A673 (cell line): Measurements from ENCODE around the gene ISG15. TPM values are rescaled to one million over a fixed set of nuclear protein-coding genes. Genes with fewer than 3 reads are reported as not detected.
A peak's percentile ranks its signal among the peaks of the same experiment; 100 is the strongest.

Experiments used
- BruUV-seq: library from RNA; stranded (reverse); fragments of 400-500 nt; replicated peaks from 2 replicates; lab custom pipeline; 2021; lab: Mats Ljungman, UMichigan
- CTCF ChIA-PET: fragments of 300-600 bp; sonication (Branson Sonifier 250); formaldehyde crosslinking; loops from one replicate; lab custom pipeline; 2022; ENCODE audit warnings: antibody characterized with exemption; lab: Charles Lee
- POLR2A ChIA-PET: fragments of 300-600 bp; sonication (Branson Sonifier 250); formaldehyde crosslinking; loops from one replicate; lab custom pipeline; 2022; ENCODE audit warnings: antibody characterized with exemption; ENCODE audit not compliant: low non-redundant PET; lab: Charles Lee
- DNase-seq: peaks from one replicate; pipeline ENCODE4 v3.0.0-alpha.2; 2015; ENCODE audit warnings: low spot score
- H3K27ac ChIP-seq: fragments of 200-600 bp; sonication (generic); 2 replicates; pipeline ENCODE4 v1.5.1; 2016; ENCODE audit warnings: mixed run types, low read depth, mild to moderate bottlenecking, mixed read lengths, antibody characterized with exemption, low read length; ENCODE audit not compliant: poor library complexity, severe bottlenecking
- H3K27me3 ChIP-seq: fragments of 200-600 bp; sonication (generic); replicated peaks from 2 replicates; pipeline ENCODE4 v1.6.1; 2017; ENCODE audit warnings: mixed run types, low read depth, mild to moderate bottlenecking, mixed read lengths, antibody characterized with exemption, low read length; ENCODE audit not compliant: insufficient read depth, poor library complexity
- H3K36me3 ChIP-seq: fragments of 200-600 bp; sonication (generic); 2 replicates; pipeline ENCODE4 v1.6.1; 2016; ENCODE audit warnings: mixed run types, mild to moderate bottlenecking, mixed read lengths, antibody characterized with exemption, low read length; ENCODE audit not compliant: insufficient read depth, poor library complexity, severe bottlenecking
- H3K4me1 ChIP-seq: fragments of 200-600 bp; sonication (generic); 2 replicates; pipeline ENCODE4 v1.6.1; 2017; ENCODE audit warnings: mixed run types, mild to moderate bottlenecking, mixed read lengths, antibody characterized with exemption, low read length; ENCODE audit not compliant: insufficient read depth, poor library complexity, severe bottlenecking
- H3K4me3 ChIP-seq: fragments of 200-600 bp; sonication (generic); 2 replicates; pipeline ENCODE4 v1.5.1; 2016; ENCODE audit warnings: low read depth, mixed run types, mild to moderate bottlenecking, mixed read lengths, low read length; ENCODE audit not compliant: poor library complexity, severe bottlenecking
- H3K9me3 ChIP-seq: fragments of 200-600 bp; sonication (generic); 2 replicates; pipeline ENCODE4 v1.6.1; 2016; ENCODE audit warnings: mixed run types, low read depth, mild to moderate bottlenecking, mixed read lengths, antibody characterized with exemption, low read length; ENCODE audit not compliant: poor library complexity, severe bottlenecking
- CTCF ChIP-seq: fragments of 300-800, 200-600 bp; sonication (generic); conservative IDR thresholded peaks from 2 replicates; pipeline ENCODE4 v1.5.1; 2017; ENCODE audit warnings: low read depth, mild to moderate bottlenecking, antibody characterized with exemption, low read length, moderate library complexity, mixed read lengths
- EZH2 ChIP-seq: fragments of 200-600 bp; sonication (generic); IDR thresholded peaks from 2 replicates; pipeline ENCODE4 v1.6.1; 2017; ENCODE audit warnings: borderline replicate concordance, low read depth, mild to moderate bottlenecking, mixed read lengths, antibody characterized with exemption, low read length; ENCODE audit not compliant: poor library complexity, severe bottlenecking
- intact Hi-C: fragments of 100-400 bp; cut with micrococcal nuclease; formaldehyde crosslinking; loops from one replicate; pipeline ENCODE4 v1.10.0; 2022; ENCODE audit not compliant: unreplicated experiment
- total RNA-seq: library from RNA; stranded (reverse); gene quantifications from 2 replicates; pipeline ENCODE4 v1.2.3, GENCODE V29; 2021

ISG15 gene
- total RNA-seq, 1 experiment from 2014 or later, result 45.3 TPM

- POLR2A ChIA-PET, result no interaction called here
- Histone ChIP-seq H3K4me1 (peaks cover 56% of the 10 kb centered on the region), H3K36me3 (no peaks in the 10 kb centered on the region), H3K27ac (peak overlapping the region; percentile 76), H3K27me3 (no peaks in the 10 kb centered on the region), H3K4me3 (peak overlapping the region; percentile 74), H3K9me3 (no peaks in the 10 kb centered on the region)
- intact Hi-C loops, result loop anchor here (10.0 kb wide), 1 partner anchor 284 kb away; the partner anchor contains the start of genes ACAP3 and PUSL1
- CTCF ChIA-PET, result no interaction called here
- DNase-seq, result peak; percentile 88
- TF ChIP-seq CTCF (no peak), EZH2 (no peak)
- BruUV-seq, result no TSS peak
Observed at GRCh38 chr1:1021010-1021919, 8.0 kb downstream of the ISG15 start.

GRCh38 chr1:1021920-1022259 is 8.6 kb downstream of the ISG15 start:
- Histone ChIP-seq H3K27me3 (no peaks in the 10 kb centered on the region), H3K4me3 (peak overlapping the region; percentile 74), H3K4me1 (peaks cover 62% of the 10 kb centered on the region), H3K9me3 (no peaks in the 10 kb centered on the region), H3K36me3 (no peaks in the 10 kb centered on the region), H3K27ac (no peak overlapping the region)
- CTCF ChIA-PET, result no interaction called here
- intact Hi-C loops, result loop anchor here (10.0 kb wide), 1 partner anchor 283 kb away; the partner anchor contains the start of genes ACAP3 and PUSL1
- no peak for DNase-seq
- no TSS peak for BruUV-seq
- POLR2A ChIA-PET, result no interaction called here
- TF ChIP-seq EZH2, result no peak
- TF ChIP-seq CTCF, result no peak

- POLR2A ChIA-PET, result no interaction called here
Observed at GRCh38 chr1:1022302-1023009, 9.2 kb downstream of the ISG15 start.

More at GRCh38 chr1:1022302-1023009, 9.2 kb downstream of the ISG15 start:
- Histone ChIP-seq H3K4me1 (peaks cover 68% of the 10 kb centered on the region), H3K4me3 (no peak overlapping the region), H3K9me3 (no peaks in the 10 kb centered on the region), H3K27me3 (no peaks in the 10 kb centered on the region), H3K27ac (peak overlapping the region; percentile 37), H3K36me3 (peaks cover 3% of the 10 kb centered on the region)
- no peak for DNase-seq
- CTCF ChIA-PET, result no interaction called here
- intact Hi-C loops, result loop anchor here (10.0 kb wide), 1 partner anchor 282 kb away; the partner anchor contains the start of genes ACAP3 and PUSL1
- TF ChIP-seq EZH2, result no peak
- TF ChIP-seq CTCF, result no peak
- no TSS peak for BruUV-seq
